Activated naive CD4-positive, alpha-beta T cell treated with anti-CD3 and anti-CD28 coated beads, Interleukin-2, amount 50 U/mL, for 72 hours (primary cell): ENCODE measurements around the gene PSMD14. TPM values are rescaled to one million over a fixed set of nuclear protein-coding genes. Genes with fewer than 3 reads are reported as not detected.
A peak's percentile ranks its signal among the peaks of the same experiment; 100 is the strongest.
"Not testable (repeated sequence)": the region's sequence is repeated elsewhere in the genome, so short reads cannot be mapped to it uniquely, and the experiment has no call there.

Source experiments
- ATAC-seq, 2 donors: fragments of 150-1000 bp; cut with Tn5 transposase; 2 replicates each; pipeline ENCODE4 v1.10.0; 2021; ENCODE audit warnings: mild to moderate bottlenecking in 2 of 2, moderate library complexity in 2 of 2
- DNase-seq, 2 donors: peaks; one replicate each; pipeline ENCODE4 v3.0.0; 2021 to 2022; ENCODE audit warnings: low spot score in 2 of 2
- H3K27ac Mint-ChIP-seq, 2 donors: one replicate each; pipeline ENCODE4 v1.8.0; 2022; ENCODE audit warnings: mild to moderate bottlenecking in 2 of 2, mixed read lengths in 2 of 2
- H3K36me3 Mint-ChIP-seq, 2 donors: one replicate each; pipeline ENCODE4 v1.8.0; 2022; ENCODE audit warnings: mixed read lengths in 2 of 2
- H3K9me3 Mint-ChIP-seq, 2 donors: one replicate each; pipeline ENCODE4 v1.8.0; 2022; ENCODE audit warnings: mixed read lengths in 2 of 2
- total RNA-seq, 2 donors: library from RNA; stranded (reverse); gene quantifications; one replicate each; pipeline ENCODE4 v1.2.3, GENCODE V29; 2022

The PSMD14 gene
- total RNA-seq: 10 to 100 TPM; 75.6 to 83.7 TPM

DNA sequence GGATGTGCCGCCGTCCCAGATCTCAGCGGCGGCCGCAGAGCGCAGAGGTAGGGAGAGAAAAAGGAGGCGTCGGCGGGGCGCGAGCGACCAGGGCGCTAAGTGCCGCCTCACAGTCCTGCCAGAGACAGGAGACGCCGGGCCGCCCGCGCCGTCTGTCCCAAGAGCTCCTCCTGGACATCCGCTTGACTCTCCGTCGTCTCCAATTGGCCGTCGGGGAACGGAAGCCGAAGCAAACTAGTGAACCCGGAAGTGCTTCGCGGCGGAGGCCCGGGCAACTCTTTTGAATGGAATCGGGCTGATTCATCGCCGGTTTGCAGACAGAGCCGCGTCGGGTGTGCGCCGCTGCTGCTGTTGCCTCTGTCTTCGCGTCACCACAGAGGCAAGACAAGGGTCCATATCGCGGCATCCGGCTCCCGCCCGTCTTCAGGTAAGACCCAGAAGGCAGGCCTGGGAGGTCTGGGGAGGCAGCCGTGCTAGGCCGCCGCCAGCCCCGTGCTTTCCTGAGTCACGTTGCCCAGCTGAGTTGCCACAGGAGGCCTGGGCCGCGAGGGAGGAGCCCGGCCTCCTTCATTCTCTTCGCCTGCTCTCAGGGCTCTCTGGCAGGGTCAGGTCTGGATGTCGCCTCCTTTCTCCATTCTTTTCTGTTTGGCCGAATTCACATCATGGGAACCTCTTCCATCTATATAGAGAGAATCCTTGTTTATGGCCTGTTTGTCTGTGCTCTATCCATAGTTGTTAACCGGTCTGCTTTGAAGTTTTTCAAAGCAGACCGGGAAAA is at the start of gene PSMD14:
Gene PSMD14, plus strand, starts transcription at position 248 of the 778 bp plus-strand sequence. CDS start 10,401 bp downstream, outside the sequence.
- peak within 1 kb of the TSS; percentile 98 for H3K27ac Mint-ChIP-seq
- H3K9me3 Mint-ChIP-seq: no peaks in the 10 kb centered on the region
- H3K36me3 Mint-ChIP-seq: peaks cover 32 to 42% of the 10 kb centered on the region in 2 donors
- DNase-seq (peak; percentile 86 to 96), ATAC-seq (peak; percentile 95)

DNA sequence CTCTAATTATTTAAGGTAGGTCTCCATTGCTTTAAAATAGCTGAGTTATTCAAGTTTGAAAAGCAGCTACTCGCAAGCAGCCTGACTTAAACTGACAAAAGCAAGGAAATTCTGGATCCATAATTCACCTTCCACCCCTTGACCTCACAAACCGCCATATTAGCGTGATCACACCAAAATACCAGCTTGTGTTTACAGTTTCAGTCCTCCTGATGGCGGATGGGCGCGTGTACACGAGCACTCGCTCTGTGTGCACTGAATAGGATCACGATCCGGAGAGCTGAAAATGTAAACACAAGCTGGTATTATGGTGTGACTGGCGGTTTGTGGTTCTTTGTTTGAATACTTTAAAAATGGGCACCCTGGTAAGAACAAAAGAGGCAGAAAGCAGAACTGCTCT is 42.4 kb upstream of the PSMD14 start:
- H3K36me3 Mint-ChIP-seq: no peaks in the 10 kb centered on the region
- H3K27ac Mint-ChIP-seq: no peak overlapping the region
- ATAC-seq: no peak
- DNase-seq: no peak
- H3K9me3 Mint-ChIP-seq: no peaks in the 10 kb centered on the region

DNA sequence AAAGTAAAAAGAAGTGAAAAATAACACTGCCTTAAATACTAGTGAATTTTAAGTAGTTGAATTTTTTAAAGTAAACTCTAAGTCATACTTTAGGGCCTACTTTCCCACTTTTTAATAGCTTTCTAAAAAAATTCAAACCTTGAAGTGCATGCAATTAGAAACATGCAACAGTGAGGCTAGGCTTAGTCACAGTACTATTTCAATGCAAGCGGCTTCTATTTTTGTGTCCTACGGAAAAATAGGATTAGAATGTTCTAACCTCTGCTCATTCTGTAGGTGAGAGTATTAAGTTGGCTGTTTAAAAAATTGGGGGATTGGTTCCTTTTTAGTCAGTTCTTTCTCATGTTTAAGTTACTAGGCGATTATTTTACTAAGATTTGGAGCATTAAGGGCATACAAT is 39.1 kb upstream of the PSMD14 start:
- DNase-seq (no peak), ATAC-seq (no peak)
- Mint-ChIP-seq H3K27ac (no peak overlapping the region), H3K9me3 (no peaks in the 10 kb centered on the region), H3K36me3 (no peaks in the 10 kb centered on the region)

DNA sequence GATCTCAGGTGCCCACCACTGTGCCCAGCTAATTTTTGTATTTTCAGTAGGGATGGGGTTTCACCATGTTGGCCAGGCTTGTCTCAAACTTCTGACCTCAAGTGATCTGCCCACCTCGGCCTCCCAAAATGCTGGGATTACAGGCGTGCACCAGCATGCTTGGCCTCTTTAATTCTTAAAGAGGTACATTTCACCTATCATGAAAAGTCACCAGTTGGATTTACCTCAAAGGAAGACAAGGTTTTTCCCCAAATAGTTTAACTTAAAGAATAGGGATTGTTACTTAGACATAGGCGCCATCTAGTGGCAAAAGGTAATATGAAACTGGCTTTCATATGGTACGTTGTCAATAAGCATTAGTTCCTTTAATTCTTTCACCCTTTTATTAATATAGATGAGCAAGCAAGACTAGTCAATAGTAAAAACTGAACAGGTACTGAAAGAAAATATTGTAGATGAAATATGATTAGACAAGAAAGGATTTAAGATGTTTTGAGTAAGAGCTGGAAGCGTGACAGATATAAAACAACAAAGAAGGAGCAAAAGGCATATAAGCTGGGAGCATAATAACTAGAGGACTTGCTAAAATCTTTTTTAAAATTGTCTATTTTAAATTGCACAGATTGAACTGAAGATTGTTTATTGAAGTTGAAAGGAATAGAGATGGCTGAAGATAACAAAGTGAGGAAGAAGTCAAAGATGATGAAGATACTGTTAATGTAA is 35.0 kb upstream of the PSMD14 start:
- Mint-ChIP-seq H3K9me3 (no peaks in the 10 kb centered on the region), H3K27ac (no peak overlapping the region), H3K36me3 (no peaks in the 10 kb centered on the region)
- peak in 1 of 2 donors; percentile 57 for DNase-seq
- ATAC-seq: peak; percentile 58

DNA sequence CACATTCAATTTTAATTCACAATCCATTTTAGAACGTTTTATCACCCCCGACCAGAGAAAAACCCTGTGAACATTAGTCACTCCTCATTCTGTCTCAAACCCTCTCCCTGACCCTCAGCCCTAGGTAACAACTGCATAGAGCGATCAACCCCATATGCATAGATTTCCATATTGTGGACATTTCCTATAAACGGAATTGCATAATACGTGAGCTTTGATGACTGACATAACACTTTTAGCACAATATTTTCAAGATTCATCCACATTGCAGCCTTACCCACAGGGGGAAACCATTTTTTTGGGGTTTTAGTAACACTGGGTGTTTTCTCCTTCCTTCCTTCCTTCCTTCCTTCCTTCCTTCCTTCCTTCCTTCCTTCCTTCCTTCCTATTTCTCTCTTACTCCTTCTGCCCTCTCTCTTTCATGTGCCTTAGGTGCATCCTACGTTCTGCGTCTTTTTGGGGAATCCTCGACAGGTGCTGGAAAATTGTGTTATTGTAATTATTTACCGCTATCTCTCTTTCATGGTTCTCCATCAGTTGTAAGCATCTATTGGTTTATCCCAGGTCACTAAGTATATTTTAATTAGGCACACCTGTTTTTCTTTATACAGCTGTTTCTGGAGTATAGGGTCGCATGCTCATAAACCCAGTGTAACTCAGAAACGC is 29.5 kb upstream of the PSMD14 start:
- H3K27ac Mint-ChIP-seq, H3K36me3 Mint-ChIP-seq, ATAC-seq, H3K9me3 Mint-ChIP-seq: not testable (repeated sequence)
- DNase-seq: peak in 1 of 2 donors; percentile 24

DNA sequence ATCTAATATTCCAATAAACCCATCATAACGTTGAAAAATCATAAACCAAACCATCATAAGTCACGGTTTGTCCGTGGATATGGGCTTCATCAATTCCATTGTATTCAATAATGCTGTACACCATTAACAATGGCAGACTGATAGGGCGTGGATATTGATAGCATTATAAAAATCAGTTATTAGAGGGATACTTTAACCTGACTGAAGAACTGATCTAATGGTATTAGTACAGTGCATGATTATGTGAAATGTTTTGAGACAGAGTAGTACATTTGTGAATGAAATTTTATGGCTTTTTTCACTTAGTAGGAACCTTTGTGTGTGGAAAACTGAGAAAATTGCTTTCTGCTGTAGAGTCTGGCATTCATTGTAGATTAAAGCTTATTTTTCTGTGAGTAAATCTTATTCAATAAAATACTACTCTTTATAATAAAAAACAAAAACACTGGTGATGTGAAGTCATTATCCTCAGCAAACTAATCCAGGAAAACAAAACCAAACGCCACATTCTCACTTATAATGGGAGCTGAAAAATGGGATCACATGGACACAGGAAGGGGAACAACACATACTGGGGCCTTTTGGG is 28.9 kb upstream of the PSMD14 start:
- H3K9me3 Mint-ChIP-seq, ATAC-seq, H3K27ac Mint-ChIP-seq: not testable (repeated sequence)

DNA sequence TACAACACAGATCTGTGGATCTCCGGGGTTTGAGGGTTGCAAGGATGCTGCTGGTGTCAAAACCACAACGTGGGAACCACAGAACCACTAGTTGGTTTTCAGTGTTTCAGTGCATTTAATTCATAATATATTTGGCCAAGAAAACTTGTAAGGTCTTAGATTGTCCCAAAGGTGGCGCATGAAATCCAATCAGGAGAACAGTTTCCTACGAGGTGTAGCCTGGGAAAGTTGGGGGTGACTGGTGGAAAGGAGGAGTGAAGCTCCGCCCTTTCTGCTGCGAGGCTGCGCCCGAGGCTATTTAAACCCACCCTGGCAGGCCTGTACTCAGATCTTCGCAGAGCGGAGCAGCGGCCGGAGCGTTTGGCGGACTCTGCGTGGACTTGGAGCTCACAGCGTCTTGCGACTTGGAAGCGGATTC is 27.3 kb upstream of the PSMD14 start:
- not testable (repeated sequence) for H3K9me3 Mint-ChIP-seq, H3K36me3 Mint-ChIP-seq, ATAC-seq, H3K27ac Mint-ChIP-seq
- DNase-seq: peak; percentile 32 to 65

More for the DNA sequence above, 28.9 kb upstream of the PSMD14 start:
- DNase-seq, H3K36me3 Mint-ChIP-seq: not testable (repeated sequence)

DNA sequence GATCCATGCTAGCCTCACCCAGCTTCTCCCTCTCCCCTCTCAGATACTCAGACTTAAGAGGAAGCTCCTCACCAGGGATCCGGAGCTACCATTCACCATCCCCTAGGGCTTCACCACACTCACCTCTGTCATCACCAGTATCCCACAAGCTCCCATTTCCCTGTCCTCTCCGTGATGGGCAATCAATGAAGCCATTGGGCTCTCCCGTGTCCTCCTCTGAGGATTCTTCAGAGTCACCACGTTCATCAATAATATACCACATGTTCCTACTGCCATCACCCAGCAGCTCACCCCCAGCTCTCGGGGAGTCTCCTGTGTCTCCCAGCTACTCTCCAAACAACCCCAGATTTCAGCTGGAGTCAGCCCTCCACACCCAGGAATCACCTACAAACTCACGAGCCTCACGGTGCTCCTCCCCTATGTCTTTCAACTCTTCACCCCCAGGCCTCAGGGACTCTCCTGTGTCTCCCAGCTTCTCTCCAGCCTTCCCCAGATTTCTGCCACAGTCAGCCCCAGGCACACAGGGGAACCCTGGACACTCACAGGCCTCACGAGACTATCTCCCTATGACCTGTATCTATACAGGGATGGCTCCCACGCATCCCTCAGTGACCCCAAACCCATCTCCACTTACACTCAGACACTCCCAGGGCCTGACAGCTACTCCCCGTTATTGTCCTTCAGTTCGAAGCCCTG is 26.5 kb upstream of the PSMD14 start:
- not testable (repeated sequence) for H3K9me3 Mint-ChIP-seq, H3K27ac Mint-ChIP-seq, ATAC-seq, DNase-seq, H3K36me3 Mint-ChIP-seq

DNA sequence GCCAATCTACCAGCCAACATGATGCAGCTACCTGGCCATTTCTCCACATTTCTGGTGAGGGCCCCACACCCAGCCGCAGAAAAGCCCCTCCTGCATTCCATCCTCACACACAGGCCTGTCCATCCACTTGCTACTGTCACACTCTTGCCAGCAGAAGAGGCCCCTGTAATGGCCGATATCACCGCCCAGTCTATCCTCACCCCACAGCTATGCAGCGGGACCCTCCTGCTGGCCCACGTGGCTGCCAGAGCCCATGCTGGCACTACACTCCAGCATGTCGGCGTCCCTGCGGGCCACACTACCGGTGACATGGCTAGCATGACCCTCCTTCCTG is 25.9 kb upstream of the PSMD14 start:
- ATAC-seq, H3K36me3 Mint-ChIP-seq, H3K9me3 Mint-ChIP-seq, DNase-seq, H3K27ac Mint-ChIP-seq: not testable (repeated sequence)

DNA sequence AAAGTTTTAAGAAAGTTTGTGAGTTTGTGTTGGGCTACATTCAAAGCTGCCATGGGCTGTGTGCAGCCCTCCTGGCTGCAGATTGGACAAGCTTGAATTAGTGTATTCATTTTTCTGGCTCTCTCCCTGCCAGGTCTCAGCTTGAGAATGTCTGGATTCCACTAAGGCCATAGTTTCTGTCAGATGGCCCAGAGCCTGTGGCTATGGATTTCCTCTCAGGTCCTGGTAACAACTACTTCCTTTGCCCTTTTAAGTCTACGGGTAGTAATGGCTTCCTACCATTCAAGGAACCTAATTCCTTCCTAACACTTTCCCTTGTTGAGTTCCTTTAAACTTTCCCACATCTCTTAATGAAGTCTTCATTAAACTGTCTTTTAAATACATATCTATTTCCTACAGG is 24.3 kb upstream of the PSMD14 start:
- Mint-ChIP-seq H3K9me3 (peaks cover 0 to 5% of the 10 kb centered on the region in 2 donors), H3K36me3 (no peaks in the 10 kb centered on the region), H3K27ac (no peak overlapping the region)
- DNase-seq (no peak), ATAC-seq (no peak)

DNA sequence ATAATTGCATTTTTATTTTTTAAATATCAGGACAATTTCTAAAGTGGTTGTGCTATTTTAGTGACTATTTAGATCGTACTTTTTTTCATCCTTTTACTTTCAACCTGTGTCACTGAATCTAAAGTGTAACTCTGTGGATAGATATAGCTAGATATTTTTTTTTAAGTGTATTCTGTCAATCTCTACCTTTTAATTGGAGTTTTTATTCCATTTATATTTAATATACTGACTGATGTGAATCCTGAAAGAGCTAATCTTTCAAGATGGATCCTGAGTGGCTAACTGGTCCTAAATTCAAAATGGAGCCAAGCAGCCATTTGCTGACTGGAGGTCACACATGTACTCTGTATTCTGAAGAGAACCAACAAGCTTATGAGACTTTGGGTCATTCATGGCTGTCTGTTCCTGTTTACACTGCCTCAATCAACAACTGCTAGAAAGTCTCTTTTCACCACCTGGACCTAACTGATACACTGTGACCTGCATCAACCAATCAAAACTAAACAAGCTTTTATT is 4.6 kb upstream of the PSMD14 start:
- Mint-ChIP-seq H3K36me3 (peaks cover 17 to 18% of the 10 kb centered on the region in 2 donors), H3K9me3 (no peaks in the 10 kb centered on the region), H3K27ac (no peak overlapping the region)
- no peak for DNase-seq
- no peak for ATAC-seq

DNA sequence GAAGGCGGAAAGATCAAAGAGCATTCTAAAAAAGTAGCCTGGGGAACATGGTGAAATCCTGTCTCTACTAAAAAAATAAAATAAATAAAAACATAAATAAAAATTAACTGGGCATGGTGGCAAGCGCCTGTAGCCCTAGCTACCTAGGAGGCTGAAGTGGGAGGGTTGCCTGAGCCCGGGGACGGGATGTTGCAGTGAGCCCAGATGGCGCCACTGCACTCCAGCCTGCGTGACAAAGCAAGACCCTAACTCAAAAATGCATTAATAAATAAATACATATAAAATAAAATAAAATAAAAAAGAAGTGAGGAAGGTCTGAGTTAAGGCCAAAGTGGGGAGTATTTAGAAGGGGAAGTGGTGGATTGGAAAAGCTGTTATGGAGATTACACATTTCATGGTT is 1.3 kb upstream of the PSMD14 start:
- Mint-ChIP-seq H3K9me3 (no peaks in the 10 kb centered on the region), H3K36me3 (peaks cover 27 to 31% of the 10 kb centered on the region in 2 donors), H3K27ac (peak overlapping the region in 1 of 2 donors; percentile 98)
- no peak for ATAC-seq
- DNase-seq: no peak

DNA sequence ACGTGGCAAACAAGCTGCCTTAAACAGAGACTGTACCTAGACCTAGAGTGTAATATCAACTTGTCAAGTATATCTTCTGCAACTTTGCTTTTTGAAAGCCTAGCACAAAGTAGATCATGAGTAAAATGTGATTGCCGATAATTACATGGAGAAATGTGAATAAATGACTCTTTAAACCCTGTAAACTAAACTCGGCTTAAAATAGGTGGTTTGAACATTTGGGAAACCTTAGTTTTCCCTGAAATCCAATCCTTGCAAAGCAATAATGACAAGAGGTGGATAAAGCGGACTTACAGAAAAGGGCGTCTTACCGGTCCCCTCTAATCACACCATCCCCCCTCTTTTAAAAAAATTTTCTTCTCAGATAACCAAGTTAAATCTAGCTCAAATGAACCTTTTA is 549 bp upstream of the PSMD14 start:
- DNase-seq (no peak), ATAC-seq (no peak)
- H3K9me3 Mint-ChIP-seq: no peaks in the 10 kb centered on the region
- H3K36me3 Mint-ChIP-seq: peaks cover 29 to 38% of the 10 kb centered on the region in 2 donors
- peak overlapping the region; percentile 98 for H3K27ac Mint-ChIP-seq

DNA sequence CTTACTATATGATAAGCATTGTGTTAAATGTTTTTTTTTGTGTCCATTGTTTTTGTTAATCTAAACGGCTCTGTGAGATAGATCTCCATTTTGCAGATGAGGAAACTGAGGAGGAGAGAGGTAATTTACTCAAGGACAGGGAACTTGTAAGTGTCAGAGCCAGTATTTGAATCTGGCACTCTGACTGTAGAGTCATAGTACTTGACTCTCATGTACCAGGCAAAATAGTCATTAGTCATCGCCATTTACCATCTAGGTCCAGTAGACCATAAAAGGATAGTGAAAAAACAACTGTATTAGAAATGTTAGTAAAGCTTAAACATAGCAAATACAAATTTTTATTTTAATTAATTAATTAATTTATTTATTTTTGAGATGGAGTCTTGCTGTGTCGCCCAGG is 4.8 kb downstream of the PSMD14 start:
- Mint-ChIP-seq H3K9me3 (no peaks in the 10 kb centered on the region), H3K36me3 (peaks cover 21 to 38% of the 10 kb centered on the region in 2 donors), H3K27ac (no peak overlapping the region)
- ATAC-seq (no peak), DNase-seq (no peak)

DNA sequence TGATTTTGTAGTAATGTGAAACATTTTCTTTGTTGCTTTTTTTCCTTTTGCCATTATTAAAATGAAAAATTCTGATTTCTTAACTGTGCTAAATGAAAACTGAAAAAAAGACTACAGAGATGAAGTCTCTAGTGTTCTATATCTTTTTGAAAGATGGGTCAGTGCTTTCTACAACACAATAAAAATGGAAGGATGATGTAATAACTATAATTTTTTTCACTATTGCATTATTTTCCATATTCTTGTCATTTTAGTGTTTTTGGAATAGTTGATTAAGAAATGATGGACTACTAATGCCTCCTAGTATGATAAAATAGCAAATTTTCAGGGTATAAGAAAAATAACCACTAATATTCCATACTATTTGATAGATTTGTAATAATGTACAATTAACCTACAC is 7.2 kb downstream of the PSMD14 start:
- ATAC-seq: no peak
- Mint-ChIP-seq H3K36me3 (peaks cover 5 to 24% of the 10 kb centered on the region in 2 donors), H3K27ac (no peak overlapping the region), H3K9me3 (no peaks in the 10 kb centered on the region)
- DNase-seq: no peak

DNA sequence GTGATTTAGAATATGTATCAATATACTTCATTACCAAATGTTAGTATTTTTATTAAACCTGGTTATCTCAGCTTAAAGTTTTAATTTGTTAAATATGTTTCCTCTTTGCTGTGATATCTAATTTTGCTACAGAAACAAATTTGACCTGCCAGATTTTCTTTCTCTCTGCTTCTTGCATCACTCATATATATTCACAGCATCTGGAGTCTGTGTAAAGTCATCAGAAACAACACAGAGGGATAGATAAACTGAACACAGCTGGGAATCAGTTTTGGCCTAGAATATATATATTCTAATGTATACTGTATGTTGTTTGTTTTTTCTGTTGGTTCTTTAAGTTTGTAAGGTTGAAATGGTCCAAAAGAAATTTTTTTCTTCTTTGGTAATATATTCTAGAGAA is 8.5 kb downstream of the PSMD14 start:
- peaks cover 5 to 23% of the 10 kb centered on the region in 2 donors for H3K36me3 Mint-ChIP-seq
- no peak overlapping the region for H3K27ac Mint-ChIP-seq
- H3K9me3 Mint-ChIP-seq: no peaks in the 10 kb centered on the region
- no peak for ATAC-seq
- no peak for DNase-seq
